ENCODE results near the gene DDX4. TPM values are rescaled to one million over a fixed set of nuclear protein-coding genes. Genes with fewer than 3 reads are reported as not detected.

Gene DDX4
- total and polyA plus RNA-seq, 7 donors, result 0.33 TPM; not detected in 6

DNA sequence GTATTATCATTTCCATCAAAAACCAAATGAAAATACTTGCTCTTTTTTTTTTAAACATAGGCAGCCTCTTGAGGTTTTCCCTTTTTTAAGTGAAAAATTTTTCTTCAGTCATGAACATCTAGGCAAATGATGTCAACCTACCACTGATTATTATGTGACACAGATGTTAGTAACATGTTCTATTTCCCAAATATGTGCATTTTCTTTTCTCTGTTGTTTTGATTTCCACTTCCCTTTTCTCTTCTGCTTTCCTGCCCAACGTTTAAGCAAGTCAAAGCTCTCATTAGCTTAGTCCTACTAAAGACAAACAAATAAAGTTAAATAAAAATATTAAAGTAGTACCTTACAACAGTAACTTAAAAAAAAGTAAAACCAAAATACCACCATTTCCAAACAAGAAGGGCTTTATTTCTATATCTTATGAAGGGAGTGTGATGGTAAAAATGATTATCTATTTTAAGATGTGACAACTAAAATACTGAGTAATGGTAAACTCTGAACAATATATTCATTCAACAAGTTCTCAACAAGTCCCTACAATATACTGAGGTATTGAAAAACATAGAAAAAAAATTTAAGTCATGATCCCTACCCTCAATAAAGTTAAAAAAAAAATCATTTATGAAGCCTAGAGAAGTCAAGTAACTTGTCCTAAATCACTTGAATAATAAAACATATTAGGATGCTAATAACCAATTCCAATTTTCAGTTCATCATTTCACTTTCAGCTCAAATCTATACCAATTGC, 35.1 kb upstream of the DDX4 start:
- H3K27me3 ChIP-seq, result no peaks in the 10 kb centered on the region
- 30 to 44% methylated on average over 1 of the region's 1 CpG for WGBS, 2 donors
- TF ChIP-seq, protein P1, sequence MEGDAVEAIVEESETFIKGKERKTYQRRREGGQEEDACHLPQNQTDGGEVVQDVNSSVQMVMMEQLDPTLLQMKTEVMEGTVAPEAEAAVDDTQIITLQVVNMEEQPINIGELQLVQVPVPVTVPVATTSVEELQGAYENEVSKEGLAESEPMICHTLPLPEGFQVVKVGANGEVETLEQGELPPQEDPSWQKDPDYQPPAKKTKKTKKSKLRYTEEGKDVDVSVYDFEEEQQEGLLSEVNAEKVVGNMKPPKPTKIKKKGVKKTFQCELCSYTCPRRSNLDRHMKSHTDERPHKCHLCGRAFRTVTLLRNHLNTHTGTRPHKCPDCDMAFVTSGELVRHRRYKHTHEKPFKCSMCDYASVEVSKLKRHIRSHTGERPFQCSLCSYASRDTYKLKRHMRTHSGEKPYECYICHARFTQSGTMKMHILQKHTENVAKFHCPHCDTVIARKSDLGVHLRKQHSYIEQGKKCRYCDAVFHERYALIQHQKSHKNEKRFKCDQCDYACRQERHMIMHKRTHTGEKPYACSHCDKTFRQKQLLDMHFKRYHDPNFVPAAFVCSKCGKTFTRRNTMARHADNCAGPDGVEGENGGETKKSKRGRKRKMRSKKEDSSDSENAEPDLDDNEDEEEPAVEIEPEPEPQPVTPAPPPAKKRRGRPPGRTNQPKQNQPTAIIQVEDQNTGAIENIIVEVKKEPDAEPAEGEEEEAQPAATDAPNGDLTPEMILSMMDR (IDR thresholded peaks at IDR 0.05), result no peak
- TF ChIP-seq POLR2A (IDR thresholded peaks at IDR 0.05) (no peak), POLR2AphosphoS5 (IDR thresholded peaks at IDR 0.05) (no peak), EP300 (IDR thresholded peaks at IDR 0.05) (no peak)
- peaks cover 0 to 7% (median 0%) of the 10 kb centered on the region in 4 donors for H3K36me3 ChIP-seq
- DNase-seq, result no peak
- peaks cover 0 to 20% (median 2%) of the 10 kb centered on the region in 4 donors for H3K4me1 ChIP-seq
- no peak overlapping the region for H3K27ac ChIP-seq
- intact Hi-C loops (cut with DNase I), result no loop called here
- no peaks in the 10 kb centered on the region for H3K9me3 ChIP-seq
- no peak overlapping the region for H3K4me3 ChIP-seq

DNA sequence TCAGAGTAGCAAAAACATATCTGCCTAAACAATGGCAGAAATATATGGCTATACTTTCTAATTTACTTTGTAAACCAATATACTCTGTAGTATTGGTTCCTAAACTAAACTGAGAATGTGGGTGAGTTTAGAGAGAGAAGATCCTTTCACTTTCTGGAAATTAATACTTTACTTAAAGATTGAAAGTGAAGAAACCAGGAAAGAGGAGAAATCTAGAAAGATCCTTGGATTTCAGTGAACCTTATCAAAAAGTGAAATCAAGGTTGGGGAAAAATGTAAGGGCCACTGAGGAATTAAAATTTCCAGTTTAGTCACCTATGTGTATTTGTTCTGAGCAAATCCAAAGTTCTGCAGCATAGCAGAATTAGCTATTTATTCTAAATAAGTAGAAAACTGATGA, 31.6 kb upstream of the DDX4 start:
- intact Hi-C loops (cut with DNase I), result no loop called here
- no peaks in the 10 kb centered on the region for H3K9me3 ChIP-seq
- H3K27me3 ChIP-seq, result no peaks in the 10 kb centered on the region
- H3K36me3 ChIP-seq, result peaks cover 0 to 13% (median 0%) of the 10 kb centered on the region in 4 donors
- no peak for TF ChIP-seq EP300 (IDR thresholded peaks at IDR 0.05)
- TF ChIP-seq POLR2A (IDR thresholded peaks at IDR 0.05), result no peak
- TF ChIP-seq, protein P1 (IDR thresholded peaks at IDR 0.05), result no peak
- no peak for TF ChIP-seq POLR2AphosphoS5 (IDR thresholded peaks at IDR 0.05)
- H3K27ac ChIP-seq, result no peak overlapping the region
- DNase-seq, result no peak
- no peak overlapping the region for H3K4me3 ChIP-seq
- peaks cover 0 to 15% (median 6%) of the 10 kb centered on the region in 4 donors for H3K4me1 ChIP-seq

DNA sequence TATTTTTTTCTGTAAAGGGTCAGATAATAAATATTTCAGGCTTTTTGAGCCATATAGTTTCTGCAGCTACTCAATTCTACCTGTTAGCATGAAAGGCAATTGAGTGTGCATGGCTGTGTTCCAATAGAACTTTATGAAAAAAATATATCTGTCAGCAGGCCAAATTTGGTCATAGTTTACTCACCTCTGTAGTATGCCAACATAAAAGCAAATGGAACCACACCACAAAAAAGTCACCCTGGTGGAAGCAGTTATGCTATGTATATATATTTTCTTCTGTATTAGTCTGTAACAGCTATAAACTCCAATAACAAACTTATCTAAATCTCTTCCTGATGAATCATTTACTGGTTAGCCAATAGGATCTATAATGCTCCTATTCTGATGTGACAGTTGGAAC, 29.1 kb upstream of the DDX4 start:
- Histone ChIP-seq H3K4me3 (no peak overlapping the region), H3K27ac (no peak overlapping the region), H3K36me3 (peaks cover 0 to 11% (median 0%) of the 10 kb centered on the region in 4 donors), H3K27me3 (no peaks in the 10 kb centered on the region), H3K4me1 (peaks cover 0 to 17% (median 15%) of the 10 kb centered on the region in 4 donors), H3K9me3 (no peaks in the 10 kb centered on the region)
- intact Hi-C loops (cut with DNase I), result no loop called here
- TF ChIP-seq, protein P1 (IDR thresholded peaks at IDR 0.05), result no peak
- TF ChIP-seq POLR2AphosphoS5 (IDR thresholded peaks at IDR 0.05) (no peak), POLR2A (IDR thresholded peaks at IDR 0.05) (no peak)
- DNase-seq, result no peak

DNA sequence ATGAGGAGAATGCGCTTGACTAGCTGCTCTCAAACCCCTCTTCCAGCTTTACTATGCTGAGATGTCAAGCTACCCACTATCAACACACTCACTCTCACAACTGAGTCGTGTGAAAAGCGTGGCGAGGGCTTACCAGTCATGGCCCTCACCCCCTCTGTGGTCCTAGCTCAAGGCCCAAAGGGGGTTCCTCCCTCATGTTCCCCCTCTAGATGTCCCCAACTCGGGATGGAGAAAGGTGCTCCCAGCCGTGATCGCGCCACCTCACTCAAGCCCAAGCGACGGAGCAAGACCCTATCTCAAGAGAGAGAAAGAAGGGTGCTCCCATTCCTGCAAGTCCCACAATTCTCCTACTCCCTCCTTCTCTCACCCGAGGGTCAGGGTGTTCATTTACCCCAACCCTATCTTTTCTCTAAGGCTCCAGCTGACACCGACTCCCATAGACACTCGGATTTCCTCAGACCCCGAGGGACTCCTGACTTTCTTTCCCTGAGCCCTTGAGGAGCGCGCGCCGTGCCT, 26.3 kb upstream of the DDX4 start:
- WGBS, 2 donors, result 7 to 12% methylated on average over 18 of the region's 18 CpGs
- intact Hi-C loops (cut with DNase I), result loop anchor here (5.0 kb wide), 1 partner anchor 539 kb away; the partner anchor contains the start of gene CDC20B
- DNase-seq, result no peak
- no peak for TF ChIP-seq POLR2A (IDR thresholded peaks at IDR 0.05)
- no peak for TF ChIP-seq EP300 (IDR thresholded peaks at IDR 0.05)
- TF ChIP-seq POLR2AphosphoS5 (IDR thresholded peaks at IDR 0.05), result no peak
- TF ChIP-seq, protein P1 (IDR thresholded peaks at IDR 0.05), result no peak
- Histone ChIP-seq H3K36me3 (peaks cover 0 to 9% (median 0%) of the 10 kb centered on the region in 4 donors), H3K27me3 (no peaks in the 10 kb centered on the region), H3K4me3 (peak overlapping the region; percentile 78 to 92 (median 82)), H3K27ac (peak overlapping the region; percentile 73 to 79 (median 78)), H3K4me1 (peaks cover 0 to 17% (median 15%) of the 10 kb centered on the region in 4 donors), H3K9me3 (no peaks in the 10 kb centered on the region)
